Breast epithelium (tissue), 3 donors: ENCODE data around the gene ORC1.

Experiments used
- POLR2A ChIP-seq: fragments of 450-650 bp; IDR thresholded peaks from one replicate; pipeline ENCODE4 v1.6.1; 2016; ENCODE audit warnings: antibody characterized with exemption, mild to moderate bottlenecking, moderate library complexity
- POLR2AphosphoS5 ChIP-seq, 3 donors: sonication (generic); formaldehyde crosslinking; IDR thresholded peaks; one replicate each; pipeline ENCODE4 v1.6.1; 2017; ENCODE audit warnings: antibody characterized with exemption in 3 of 3
- TF ChIP-seq, protein P1 (sequence below), 3 donors: fragments of 450-650 bp; IDR thresholded peaks; one replicate each; pipeline ENCODE4 v1.5.1; 2016 to 2017; ENCODE audit warnings: antibody characterized with exemption in 3 of 3, mild to moderate bottlenecking in 3 of 3, moderate library complexity in 3 of 3

DNA sequence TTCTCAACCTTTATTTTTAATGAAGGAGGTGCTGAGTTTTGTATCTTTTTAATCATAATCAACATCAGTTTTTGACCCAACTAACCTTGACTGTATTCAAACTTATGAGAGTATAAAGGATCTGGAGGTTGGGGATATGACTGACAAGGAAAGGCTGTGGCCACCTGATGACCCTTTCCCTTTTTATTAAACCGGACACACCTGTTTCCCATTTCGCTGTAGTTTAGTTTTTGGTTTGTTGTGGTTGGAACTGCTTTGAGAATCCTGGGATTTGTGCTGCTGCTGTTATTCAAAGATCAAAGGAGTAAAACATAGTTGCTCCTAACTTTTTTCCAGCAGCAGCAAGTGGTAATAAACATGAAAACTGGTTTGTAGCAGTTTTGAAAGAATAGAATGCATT is 12.6 kb upstream of the ORC1 start:
- TF ChIP-seq POLR2A (no peak), POLR2AphosphoS5 (IDR thresholded peaks at IDR 0.05) (no peak)
- TF ChIP-seq, protein P1, sequence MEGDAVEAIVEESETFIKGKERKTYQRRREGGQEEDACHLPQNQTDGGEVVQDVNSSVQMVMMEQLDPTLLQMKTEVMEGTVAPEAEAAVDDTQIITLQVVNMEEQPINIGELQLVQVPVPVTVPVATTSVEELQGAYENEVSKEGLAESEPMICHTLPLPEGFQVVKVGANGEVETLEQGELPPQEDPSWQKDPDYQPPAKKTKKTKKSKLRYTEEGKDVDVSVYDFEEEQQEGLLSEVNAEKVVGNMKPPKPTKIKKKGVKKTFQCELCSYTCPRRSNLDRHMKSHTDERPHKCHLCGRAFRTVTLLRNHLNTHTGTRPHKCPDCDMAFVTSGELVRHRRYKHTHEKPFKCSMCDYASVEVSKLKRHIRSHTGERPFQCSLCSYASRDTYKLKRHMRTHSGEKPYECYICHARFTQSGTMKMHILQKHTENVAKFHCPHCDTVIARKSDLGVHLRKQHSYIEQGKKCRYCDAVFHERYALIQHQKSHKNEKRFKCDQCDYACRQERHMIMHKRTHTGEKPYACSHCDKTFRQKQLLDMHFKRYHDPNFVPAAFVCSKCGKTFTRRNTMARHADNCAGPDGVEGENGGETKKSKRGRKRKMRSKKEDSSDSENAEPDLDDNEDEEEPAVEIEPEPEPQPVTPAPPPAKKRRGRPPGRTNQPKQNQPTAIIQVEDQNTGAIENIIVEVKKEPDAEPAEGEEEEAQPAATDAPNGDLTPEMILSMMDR (IDR thresholded peaks at IDR 0.05), result no peak
